HFFc6 (cell line): ENCODE results near the gene DPEP1. TPM values are rescaled to one million over a fixed set of nuclear protein-coding genes. Genes with fewer than 3 reads are reported as not detected.
"Not testable (repeated sequence)": the region's sequence is repeated elsewhere in the genome, so short reads cannot be mapped to it uniquely, and the experiment has no call there.

ENCODE experiments used
- DNase-seq: peaks from one replicate; pipeline ENCODE4 v3.0.0-alpha.2; 2018
- H3K27ac Mint-ChIP-seq: 2 replicates; pipeline ENCODE4 v1.8.0; 2020; ENCODE audit warnings: mild to moderate bottlenecking, mixed read lengths
- H3K27me3 Mint-ChIP-seq: 2 replicates; pipeline ENCODE4 v1.8.0; 2021; ENCODE audit warnings: mild to moderate bottlenecking, moderate library complexity, mixed read lengths; ENCODE audit not compliant: insufficient read depth
- H3K36me3 Mint-ChIP-seq: 2 replicates; pipeline ENCODE4 v1.8.0; 2021; ENCODE audit warnings: low read depth, mixed read lengths
- H3K4me1 Mint-ChIP-seq: 2 replicates; pipeline ENCODE4 v1.8.0; 2020; ENCODE audit warnings: low read depth, mixed read lengths
- H3K4me3 Mint-ChIP-seq: 2 replicates; pipeline ENCODE4 v1.8.0; 2020; ENCODE audit warnings: mild to moderate bottlenecking, moderate library complexity, mixed read lengths
- H3K9me3 Mint-ChIP-seq: 2 replicates; pipeline ENCODE4 v1.8.0; 2020; ENCODE audit warnings: mild to moderate bottlenecking, mixed read lengths
- CTCF ChIP-seq: fragments of 200-600 bp; sonication (generic); IDR thresholded peaks from 2 replicates; pipeline ENCODE4 v1.5.0; 2021; ENCODE audit warnings: antibody characterized with exemption, mild to moderate bottlenecking
- total RNA-seq, 6 experiments: library from RNA; stranded (reverse); fragmentation: NEBNext Ultra II Directional; extraction: Animal tissue kit (Norgen Biotek cat#: 25700); gene quantifications; 2 replicates in 1 of 6; 3 replicates in 5 of 6; pipeline ENCODE4 v1.2.3, GENCODE V29; 2021

The DPEP1 gene
- total RNA-seq, 6 experiments from 2014 or later = not detected

GRCh38 chr16:89567656-89568594 is 45.5 kb upstream of the DPEP1 start:
- Mint-ChIP-seq H3K27ac (no peak overlapping the region; the same call in 1 of the 2 replicates), H3K4me1 (peaks cover 30% of the 10 kb centered on the region), H3K4me3 (no peak overlapping the region), H3K36me3 (peaks cover 19% of the 10 kb centered on the region), H3K27me3 (peaks cover 14% of the 10 kb centered on the region), H3K9me3 (no peaks in the 10 kb centered on the region)
- DNase-seq = no peak
- no peak for TF ChIP-seq CTCF

GRCh38 chr16:89569506-89570341 is 43.7 kb upstream of the DPEP1 start:
- H3K4me1 Mint-ChIP-seq = peaks cover 14% of the 10 kb centered on the region
- no peak overlapping the region for H3K27ac Mint-ChIP-seq
- peaks cover 13% of the 10 kb centered on the region for H3K27me3 Mint-ChIP-seq
- no peak overlapping the region for H3K4me3 Mint-ChIP-seq
- H3K9me3 Mint-ChIP-seq = no peaks in the 10 kb centered on the region
- DNase-seq = no peak
- peaks cover 5% of the 10 kb centered on the region for H3K36me3 Mint-ChIP-seq
- no peak for TF ChIP-seq CTCF

GRCh38 chr16:89570342-89570923 is 43.0 kb upstream of the DPEP1 start:
- H3K4me3 Mint-ChIP-seq = no peak overlapping the region
- H3K36me3 Mint-ChIP-seq = no peaks in the 10 kb centered on the region
- no peak for TF ChIP-seq CTCF
- DNase-seq = no peak
- H3K9me3 Mint-ChIP-seq = no peaks in the 10 kb centered on the region
- no peak overlapping the region for H3K27ac Mint-ChIP-seq
- peaks cover 13% of the 10 kb centered on the region for H3K27me3 Mint-ChIP-seq
- H3K4me1 Mint-ChIP-seq = peaks cover 7% of the 10 kb centered on the region

GRCh38 chr16:89570983-89571598 is 42.4 kb upstream of the DPEP1 start:
- H3K27ac Mint-ChIP-seq, H3K4me3 Mint-ChIP-seq, DNase-seq, H3K9me3 Mint-ChIP-seq, H3K36me3 Mint-ChIP-seq, H3K4me1 Mint-ChIP-seq, H3K27me3 Mint-ChIP-seq: not testable (repeated sequence)

- no peaks in the 10 kb centered on the region for H3K4me1 Mint-ChIP-seq
- no peak for DNase-seq
- H3K4me3 Mint-ChIP-seq = no peak overlapping the region
- peaks cover 4% of the 10 kb centered on the region for H3K27me3 Mint-ChIP-seq
- no peak overlapping the region for H3K27ac Mint-ChIP-seq
- H3K36me3 Mint-ChIP-seq = no peaks in the 10 kb centered on the region
- TF ChIP-seq CTCF = no peak
- no peaks in the 10 kb centered on the region for H3K9me3 Mint-ChIP-seq
These were observed 41.8 kb upstream of the DPEP1 start for GRCh38 chr16:89571636-89572035.
